Gastrocnemius medialis (tissue), 4 donors: ENCODE data around the gene MYZAP.

Source experiments
- CTCF ChIP-seq, 5 experiments: fragments of 450-650 bp in 3 of 5; fragments of 200-600 bp in 2 of 5; sonication (generic) in 2 of 5; IDR thresholded peaks in 4 of 5; conservative IDR thresholded peaks in 1 of 5; 1 replicate in 4 of 5; 2 replicates in 1 of 5; pipeline ENCODE4 v1.5.1; 2016 to 2019; ENCODE audit warnings: antibody characterized with exemption in 5 of 5, mild to moderate bottlenecking in 3 of 5, moderate library complexity in 3 of 5
- POLR2A ChIP-seq, 2 donors: fragments of 450-650 bp; IDR thresholded peaks; one replicate each; pipeline ENCODE4 v1.6.1; 2017; ENCODE audit warnings: antibody characterized with exemption in 2 of 2, mild to moderate bottlenecking in 2 of 2, moderate library complexity in 2 of 2

- TF ChIP-seq CTCF (IDR thresholded peaks at IDR 0.05 in 4 of 5, conservative IDR thresholded peaks at IDR 0.05 in 1 of 5) (no peak), POLR2A (IDR thresholded peaks at IDR 0.05) (no peak)
Measured at GRCh38 chr15:57570340-57570739, 21.4 kb upstream of the MYZAP start.
